Fibroblast of skin of right quadriceps (primary cell): Measurements from ENCODE around the gene TEKT2.

Experiments
- DNase-seq: peaks from one replicate; pipeline ENCODE4 v3.0.0-alpha.2; 2013

The TEKT2 gene

DNA sequence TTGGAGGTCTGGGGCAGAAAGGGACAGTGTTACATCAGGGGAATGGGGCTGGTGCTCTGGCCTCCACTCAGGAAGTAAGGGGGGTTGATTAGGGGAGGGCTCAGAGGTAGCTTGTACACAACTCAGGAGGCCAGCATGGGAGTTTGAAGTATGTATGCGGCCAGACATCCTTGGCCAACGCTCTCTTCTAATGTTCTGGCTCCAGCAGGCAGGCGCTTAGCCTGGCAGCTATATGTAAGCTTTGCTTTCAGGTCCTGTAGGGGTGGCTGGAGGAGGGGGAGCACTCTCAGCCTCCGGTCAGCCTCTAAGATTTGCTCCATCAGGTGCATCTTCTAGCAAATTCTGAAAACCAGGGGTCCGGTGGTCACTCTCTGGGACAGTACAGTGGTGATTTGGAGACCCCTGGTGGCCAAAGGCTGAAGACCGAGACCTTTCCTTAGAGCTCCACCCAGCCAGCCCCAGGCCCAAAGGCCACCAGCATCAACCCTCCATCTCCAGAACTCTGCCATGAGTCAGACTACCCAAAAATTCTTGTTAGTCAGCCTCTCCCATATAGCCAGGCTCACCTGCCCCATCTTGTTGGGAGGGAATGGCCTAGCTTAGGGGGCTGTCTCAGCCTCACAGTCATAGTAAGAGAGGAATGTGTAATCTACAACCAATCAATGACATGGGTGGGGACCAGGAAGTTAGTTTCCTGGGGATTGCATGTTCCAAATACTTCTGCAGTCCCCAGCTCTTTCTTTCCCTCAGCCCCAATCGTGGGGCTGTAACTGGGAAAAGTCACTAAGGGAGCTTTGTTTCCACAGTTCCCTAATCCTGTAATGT is 50.8 kb downstream of the TEKT2 start:
- DNase-seq = peak; percentile 74

DNA sequence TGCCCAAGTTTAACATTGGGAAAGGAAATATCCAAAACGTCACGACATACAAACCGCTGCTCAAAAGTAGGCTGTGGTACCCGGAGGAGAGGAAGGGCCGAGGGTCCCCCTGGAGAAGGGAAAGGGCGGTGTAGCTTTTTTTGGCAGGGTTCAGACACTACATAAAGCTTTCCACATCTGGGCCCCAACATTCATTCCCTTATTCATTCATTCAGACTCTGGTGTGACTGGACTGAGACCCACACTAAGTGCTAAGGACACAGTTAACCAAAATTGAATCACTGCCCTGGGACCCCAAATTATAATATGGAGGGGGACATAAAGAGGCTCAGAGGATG is 51.4 kb downstream of the TEKT2 start:
- DNase-seq = no peak

GRCh38 chr1:36135796-36136195 is 51.9 kb downstream of the TEKT2 start:
- DNase-seq = no peak

GRCh38 chr1:36136535-36136934 is 52.6 kb downstream of the TEKT2 start:
- peak; percentile 89 for DNase-seq

DNA sequence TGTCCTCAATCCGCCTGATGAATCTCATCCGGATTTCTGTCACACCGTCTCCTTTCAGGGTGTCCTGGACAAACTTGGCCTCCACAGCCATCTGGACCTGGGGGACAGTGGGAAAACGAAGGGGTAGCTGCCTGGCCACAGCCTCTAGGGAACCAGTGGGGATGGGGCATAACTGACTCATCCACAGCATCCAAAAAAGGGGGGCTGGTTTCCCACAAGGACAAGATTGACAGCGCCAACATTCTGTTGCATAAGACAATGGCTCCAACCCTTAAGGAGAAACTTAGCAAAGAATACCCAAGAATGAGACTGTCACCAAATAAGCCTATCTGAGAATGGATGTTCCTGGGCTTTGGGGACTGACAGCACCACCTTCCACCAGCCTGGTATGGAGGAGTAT is 53.3 kb downstream of the TEKT2 start:
- DNase-seq = no peak

DNA sequence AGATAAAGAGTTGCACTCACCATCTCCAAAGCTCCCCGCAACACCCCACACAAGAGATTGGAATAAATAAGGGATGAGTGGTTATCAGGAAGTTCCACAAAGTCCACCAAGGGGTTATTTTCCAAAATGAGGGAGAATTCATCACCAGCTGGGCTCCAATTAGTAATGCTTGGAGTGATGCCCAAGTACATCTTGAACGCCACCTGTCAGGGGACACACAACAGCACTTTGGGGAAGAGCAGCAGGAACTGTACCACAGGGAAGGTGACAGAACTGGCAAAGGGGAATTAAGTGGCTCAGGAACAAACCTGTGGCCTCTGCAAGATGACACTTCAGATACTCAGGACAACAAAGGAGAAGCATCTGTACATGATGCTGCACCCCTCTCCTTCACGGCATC is 53.9 kb downstream of the TEKT2 start:
- no peak for DNase-seq
